ENCODE measurements around the gene PDGFRA.

- TF ChIP-seq CTCF (IDR thresholded peaks at IDR 0.05) (no peak), POLR2A (IDR thresholded peaks at IDR 0.05) (no peak)
Observed at GRCh38 chr4:54213001-54213400, 16.1 kb upstream of the PDGFRA start.

Data from Peyer's patch (tissue), 4 donors.